MCF 10A (cell line): Measurements from ENCODE around the gene BMP6. TPM values are rescaled to one million over a fixed set of nuclear protein-coding genes. Genes with fewer than 3 reads are reported as not detected.

ENCODE experiments used
- BruUV-seq: library from RNA; stranded (reverse); fragments of 400-500 nt; replicated peaks from 2 replicates; lab custom pipeline; 2021; lab: Mats Ljungman, UMichigan
- CTCF ChIA-PET: fragments of 300-600 bp; sonication (Branson Sonifier 250); formaldehyde crosslinking; extraction: SDS; loops from one replicate; lab custom pipeline; 2021; ENCODE audit warnings: antibody characterized with exemption, inconsistent platforms; lab: Yijun Ruan, JAX
- POLR2A ChIA-PET: fragments of 300-600, 350-650 bp; sonication (Branson Sonifier 250); formaldehyde crosslinking; extraction: SDS; loops from one replicate; lab custom pipeline; 2020; ENCODE audit warnings: antibody characterized with exemption, inconsistent platforms; lab: Yijun Ruan, JAX
- DNase-seq: peaks from one replicate; pipeline ENCODE4 v3.0.0-alpha.2; 2018; ENCODE audit not compliant: unreplicated experiment
- H3K27ac Mint-ChIP-seq: one replicate; pipeline ENCODE4 v1.8.0; 2022; ENCODE audit warnings: mild to moderate bottlenecking, low read depth, mixed read lengths; ENCODE audit not compliant: unreplicated experiment
- H3K27me3 Mint-ChIP-seq: one replicate; pipeline ENCODE4 v1.8.0; 2022; ENCODE audit warnings: mixed read lengths; ENCODE audit not compliant: insufficient read depth, unreplicated experiment
- H3K36me3 Mint-ChIP-seq: one replicate; pipeline ENCODE4 v1.8.0; 2022; ENCODE audit warnings: mild to moderate bottlenecking, moderate library complexity, mixed read lengths; ENCODE audit not compliant: insufficient read depth, unreplicated experiment
- H3K4me1 Mint-ChIP-seq: one replicate; pipeline ENCODE4 v1.8.0; 2022; ENCODE audit warnings: mixed read lengths; ENCODE audit not compliant: insufficient read depth, unreplicated experiment
- H3K4me3 Mint-ChIP-seq: one replicate; pipeline ENCODE4 v1.8.0; 2022; ENCODE audit warnings: mild to moderate bottlenecking, moderate library complexity, mixed read lengths; ENCODE audit not compliant: unreplicated experiment
- H3K9me3 Mint-ChIP-seq: one replicate; pipeline ENCODE4 v1.8.0; 2022; ENCODE audit warnings: mixed read lengths; ENCODE audit not compliant: unreplicated experiment
- intact Hi-C: fragments of 100-400 bp; cut with micrococcal nuclease; formaldehyde crosslinking; loops from 2 replicates; pipeline ENCODE4 v1.14.1; 2022
- total RNA-seq: library from RNA; stranded (reverse); gene quantifications from 2 replicates; pipeline ENCODE4 v1.2.3, GENCODE V29; 2022
- TF ChIP-seq, protein P1 (sequence below): fragments of 200-600 bp; IDR thresholded peaks from one replicate; pipeline ENCODE4 v1.8.0; 2022; ENCODE audit warnings: antibody characterized with exemption, mild to moderate bottlenecking; ENCODE audit not compliant: unreplicated experiment

BMP6 gene
- total RNA-seq, 1 experiment from 2014 or later, result 0.12 TPM

DNA sequence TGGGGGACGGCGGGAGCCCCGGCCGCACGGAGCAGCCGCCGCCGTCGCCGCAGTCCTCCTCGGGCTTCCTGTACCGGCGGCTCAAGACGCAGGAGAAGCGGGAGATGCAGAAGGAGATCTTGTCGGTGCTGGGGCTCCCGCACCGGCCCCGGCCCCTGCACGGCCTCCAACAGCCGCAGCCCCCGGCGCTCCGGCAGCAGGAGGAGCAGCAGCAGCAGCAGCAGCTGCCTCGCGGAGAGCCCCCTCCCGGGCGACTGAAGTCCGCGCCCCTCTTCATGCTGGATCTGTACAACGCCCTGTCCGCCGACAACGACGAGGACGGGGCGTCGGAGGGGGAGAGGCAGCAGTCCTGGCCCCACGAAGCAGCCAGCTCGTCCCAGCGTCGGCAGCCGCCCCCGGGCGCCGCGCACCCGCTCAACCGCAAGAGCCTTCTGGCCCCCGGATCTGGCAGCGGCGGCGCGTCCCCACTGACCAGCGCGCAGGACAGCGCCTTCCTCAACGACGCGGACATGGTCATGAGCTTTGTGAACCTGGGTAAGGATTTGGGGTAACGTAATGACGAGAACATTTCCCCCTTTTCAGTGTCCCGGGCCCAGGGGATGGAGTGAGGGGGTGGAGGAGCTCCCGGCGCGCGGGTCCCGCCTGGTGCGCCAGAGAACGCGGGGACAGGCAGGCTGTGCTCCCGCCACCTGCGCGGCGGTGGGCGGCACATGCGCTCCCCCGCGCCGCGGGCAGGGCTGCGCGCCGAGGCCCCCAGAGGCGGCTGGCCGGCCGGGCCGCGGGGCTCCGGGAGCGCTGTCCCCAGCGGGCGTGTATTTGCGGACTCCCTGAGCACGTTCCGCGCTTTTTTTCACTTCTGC lies 1.4 kb downstream of the BMP6 start:
- Mint-ChIP-seq H3K4me3 (no peak overlapping the region), H3K27ac (no peak overlapping the region), H3K4me1 (peaks cover 14% of the 10 kb centered on the region), H3K27me3 (peaks cover 53% of the 10 kb centered on the region), H3K36me3 (peaks cover 4% of the 10 kb centered on the region), H3K9me3 (no peaks in the 10 kb centered on the region)
- intact Hi-C loops, result no loop called here
- no peak for DNase-seq
- CTCF ChIA-PET, result interaction anchor here (0.8 to 1.4 kb wide), 4 partner anchors 9 to 278 kb away, joined by 3 to 6 read pairs (median 4); no protein-coding TSS in a partner anchor
- POLR2A ChIA-PET, result interaction anchor here (0.7 kb wide), 1 partner anchor 27 kb away, joined by 3 read pairs; no protein-coding TSS in a partner anchor
- TF ChIP-seq, protein P1, sequence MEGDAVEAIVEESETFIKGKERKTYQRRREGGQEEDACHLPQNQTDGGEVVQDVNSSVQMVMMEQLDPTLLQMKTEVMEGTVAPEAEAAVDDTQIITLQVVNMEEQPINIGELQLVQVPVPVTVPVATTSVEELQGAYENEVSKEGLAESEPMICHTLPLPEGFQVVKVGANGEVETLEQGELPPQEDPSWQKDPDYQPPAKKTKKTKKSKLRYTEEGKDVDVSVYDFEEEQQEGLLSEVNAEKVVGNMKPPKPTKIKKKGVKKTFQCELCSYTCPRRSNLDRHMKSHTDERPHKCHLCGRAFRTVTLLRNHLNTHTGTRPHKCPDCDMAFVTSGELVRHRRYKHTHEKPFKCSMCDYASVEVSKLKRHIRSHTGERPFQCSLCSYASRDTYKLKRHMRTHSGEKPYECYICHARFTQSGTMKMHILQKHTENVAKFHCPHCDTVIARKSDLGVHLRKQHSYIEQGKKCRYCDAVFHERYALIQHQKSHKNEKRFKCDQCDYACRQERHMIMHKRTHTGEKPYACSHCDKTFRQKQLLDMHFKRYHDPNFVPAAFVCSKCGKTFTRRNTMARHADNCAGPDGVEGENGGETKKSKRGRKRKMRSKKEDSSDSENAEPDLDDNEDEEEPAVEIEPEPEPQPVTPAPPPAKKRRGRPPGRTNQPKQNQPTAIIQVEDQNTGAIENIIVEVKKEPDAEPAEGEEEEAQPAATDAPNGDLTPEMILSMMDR, result no peak
- no TSS peak for BruUV-seq

DNA sequence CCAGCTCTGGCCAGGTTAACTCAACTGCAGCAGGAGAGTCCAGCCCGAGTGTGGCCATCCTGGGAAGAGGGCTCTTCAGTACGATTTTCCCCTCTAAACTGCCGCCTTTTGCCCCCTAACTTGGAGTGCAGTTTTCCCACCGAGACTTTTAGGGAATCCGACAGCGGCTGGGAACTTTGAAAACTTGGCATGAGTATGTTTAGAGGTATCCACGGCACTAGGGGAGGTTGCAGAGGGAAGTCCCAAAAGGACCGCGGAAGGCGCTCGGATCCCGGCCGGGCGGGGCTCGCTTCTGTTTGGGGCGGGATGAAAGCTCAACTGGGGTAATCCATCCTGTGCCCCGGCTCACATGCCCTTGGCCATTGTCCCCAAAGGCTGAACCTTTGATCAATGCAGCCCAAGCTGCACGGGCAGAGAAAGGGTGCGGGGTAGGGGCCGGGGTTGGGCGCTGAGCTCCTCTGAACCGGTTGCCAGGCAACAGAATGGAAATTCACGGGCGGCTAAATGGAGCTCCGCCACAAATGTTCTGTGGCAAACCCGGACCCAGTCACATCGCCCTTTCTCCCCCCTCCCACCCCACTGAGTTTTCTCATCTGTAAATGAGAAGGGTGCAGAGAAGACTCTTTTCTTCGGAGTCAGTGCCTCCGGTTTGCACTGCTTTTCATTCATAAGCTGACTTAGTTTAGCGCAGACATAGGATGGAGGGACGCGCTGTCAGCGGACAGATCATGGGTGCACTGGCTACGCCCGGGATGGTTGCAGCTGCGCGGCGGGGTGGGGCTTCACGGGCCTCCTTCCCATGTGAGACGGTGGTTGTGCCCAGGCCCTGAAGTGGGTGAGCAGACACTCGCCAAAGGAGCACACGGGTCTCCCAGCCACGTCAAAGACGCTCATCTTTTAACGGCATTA lies 2.3 kb downstream of the BMP6 start:
- H3K9me3 Mint-ChIP-seq, result no peaks in the 10 kb centered on the region
- POLR2A ChIA-PET, result no interaction called here
- intact Hi-C loops, result no loop called here
- peaks cover 4% of the 10 kb centered on the region for H3K36me3 Mint-ChIP-seq
- TF ChIP-seq, protein P1, result no peak
- peaks cover 14% of the 10 kb centered on the region for H3K4me1 Mint-ChIP-seq
- no peak overlapping the region for H3K4me3 Mint-ChIP-seq
- H3K27ac Mint-ChIP-seq, result no peak overlapping the region
- no TSS peak for BruUV-seq
- no peak for DNase-seq
- CTCF ChIA-PET, result interaction anchor here (1.2 to 1.4 kb wide), 2 partner anchors 9 to 277 kb away, joined by 4 to 6 read pairs; no protein-coding TSS in a partner anchor
- peaks cover 50% of the 10 kb centered on the region for H3K27me3 Mint-ChIP-seq

DNA sequence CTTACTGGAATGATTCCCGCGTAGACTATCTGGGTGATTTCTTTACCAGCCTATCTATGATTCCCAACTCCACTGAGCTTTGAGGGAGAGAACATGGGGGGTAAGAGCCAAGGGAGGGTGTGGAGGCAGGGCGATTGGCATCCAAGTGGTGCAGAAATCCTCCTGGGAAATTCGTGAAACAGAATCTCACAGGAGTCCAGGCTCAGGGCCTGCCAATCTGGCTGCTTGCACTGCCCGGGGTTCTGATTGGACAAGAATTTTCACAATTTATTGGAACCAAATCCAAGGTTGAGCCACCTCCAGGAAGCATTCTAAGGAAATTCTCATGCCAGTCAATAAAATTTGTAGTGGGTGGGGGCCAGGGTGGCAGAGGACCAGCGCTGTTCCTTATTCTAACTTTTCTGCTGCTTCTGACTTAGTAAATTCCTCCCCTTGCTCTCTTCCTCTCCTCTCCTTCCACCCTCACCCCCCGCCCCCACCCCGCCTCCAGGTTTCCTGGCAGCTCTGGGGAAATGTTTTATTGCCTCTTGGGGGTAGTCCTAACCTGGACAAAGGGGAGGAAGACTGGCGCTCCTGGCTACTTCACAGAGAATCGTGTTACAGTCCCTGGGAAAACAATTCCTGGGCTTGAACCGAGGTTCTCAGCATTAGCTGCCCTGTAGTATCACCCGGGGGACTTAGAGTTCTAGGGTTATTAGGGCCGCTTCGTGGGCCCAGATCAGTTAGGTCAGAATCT lies 3.1 kb downstream of the BMP6 start:
- POLR2A ChIA-PET, result interaction anchor here (0.6 kb wide), 1 partner anchor 493 kb away, joined by 3 read pairs; no protein-coding TSS in a partner anchor
- H3K9me3 Mint-ChIP-seq, result no peaks in the 10 kb centered on the region
- H3K4me3 Mint-ChIP-seq, result no peak overlapping the region
- H3K27me3 Mint-ChIP-seq, result peaks cover 42% of the 10 kb centered on the region
- peaks cover 14% of the 10 kb centered on the region for H3K4me1 Mint-ChIP-seq
- TF ChIP-seq, protein P1, result no peak
- CTCF ChIA-PET, result interaction anchor here (1.0 to 1.4 kb wide), 2 partner anchors 264 to 276 kb away, joined by 3 to 4 read pairs; no protein-coding TSS in a partner anchor
- H3K27ac Mint-ChIP-seq, result no peak overlapping the region
- H3K36me3 Mint-ChIP-seq, result peaks cover 4% of the 10 kb centered on the region
- BruUV-seq, result no TSS peak
- intact Hi-C loops, result no loop called here
- no peak for DNase-seq
